Left lung (tissue), 10 donors: ENCODE measurements around the gene EXOSC5. TPM values are rescaled to one million over a fixed set of nuclear protein-coding genes. Genes with fewer than 3 reads are reported as not detected.

ENCODE experiments used
- ATAC-seq: fragments of 200-7000 bp; cut with Tn5 transposase; one replicate; pipeline ENCODE4 v1.9.1; 2020; ENCODE audit warnings: moderate library complexity
- DNase-seq, 4 donors: peaks; one replicate each; pipeline ENCODE4 v3.0.0-alpha.2; 2013 to 2020
- H3K27ac ChIP-seq, 2 donors: fragments of 200-600 bp; sonication (generic) in 1 of 2; one replicate each; pipeline versions ENCODE4 v1.5.0 to v1.8.0; 2020 to 2021
- H3K27me3 ChIP-seq, 2 donors: fragments of 200-600 bp; sonication (generic) in 1 of 2; one replicate each; pipeline versions ENCODE4 v1.5.0 to v1.8.0; 2020 to 2021
- H3K36me3 ChIP-seq, 2 donors: fragments of 200-600 bp; sonication (generic) in 1 of 2; one replicate each; pipeline versions ENCODE4 v1.5.0 to v1.8.0; 2020 to 2021
- H3K4me1 ChIP-seq, 2 donors: fragments of 200-600 bp; one replicate each; pipeline ENCODE4 v1.8.0; 2021
- H3K4me3 ChIP-seq, 2 donors: fragments of 200-600 bp; sonication (generic) in 1 of 2; one replicate each; pipeline versions ENCODE4 v1.5.0 to v1.8.0; 2020 to 2021; ENCODE audit warnings: mild to moderate bottlenecking in 1 of 2
- H3K9me3 ChIP-seq, 2 donors: fragments of 200-600 bp; sonication (generic) in 1 of 2; one replicate each; pipeline versions ENCODE4 v1.5.0 to v1.8.0; 2020 to 2021
- intact Hi-C, 2 donors: fragments of 100-400 bp; cut with DNase I; formaldehyde crosslinking; loops; one replicate each; pipeline versions ENCODE4 v1.11.2 to v1.14.2; 2022
- polyA plus RNA-seq, 6 donors: library from polyadenylated mRNA; unstranded; fragments of 120-200 nt; gene quantifications; one replicate each; pipeline ENCODE4 v1.2.1, GENCODE V29; 2013; ENCODE audit not compliant: insufficient read length in 6 of 6
- total RNA-seq, 2 donors: library from RNA; stranded (reverse); fragmentation: NEBNext Ultra II Directional; extraction: Animal tissue kit (Norgen Biotek cat#: 25700); gene quantifications; one replicate each; pipeline ENCODE4 v1.2.1, GENCODE V29; 2021
- TF ChIP-seq, protein P1 (sequence below), 2 donors: fragments of 200-600 bp; sonication (generic) in 1 of 2; IDR thresholded peaks; one replicate each; pipeline versions ENCODE4 v1.5.0 to v1.8.0; 2021; ENCODE audit warnings: antibody characterized with exemption in 2 of 2
- donor health status: DM: no; HTN: yes; CAD: no.
- donor health status: DM: no; HTN: no; CAD: no.

The EXOSC5 gene
- total and polyA plus RNA-seq, 8 donors: 10.3 to 19.5 (median 15.2) TPM

DNA sequence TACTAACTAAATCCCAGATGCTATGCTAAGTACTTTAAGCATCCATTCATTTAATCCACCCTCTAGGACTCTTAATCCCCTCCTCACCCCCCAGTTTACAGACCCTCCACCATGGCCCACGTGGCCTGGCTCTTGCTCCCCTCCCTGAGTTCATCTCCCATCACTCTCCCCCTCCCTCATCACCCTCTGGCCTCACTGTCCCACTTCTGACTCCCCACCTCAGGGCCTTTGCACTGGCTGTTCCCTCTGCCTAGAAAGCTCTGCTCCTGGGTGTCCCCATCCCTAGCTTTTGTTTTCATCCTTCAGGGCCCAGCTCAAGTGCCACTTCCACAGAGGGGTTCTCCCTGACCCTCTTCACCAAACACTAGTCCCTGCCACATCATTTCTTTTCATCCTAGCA lies 37.4 kb downstream of the EXOSC5 start:
- no peak for ATAC-seq
- H3K9me3 ChIP-seq: no peaks in the 10 kb centered on the region
- no peak overlapping the region for H3K27ac ChIP-seq
- TF ChIP-seq, protein P1, sequence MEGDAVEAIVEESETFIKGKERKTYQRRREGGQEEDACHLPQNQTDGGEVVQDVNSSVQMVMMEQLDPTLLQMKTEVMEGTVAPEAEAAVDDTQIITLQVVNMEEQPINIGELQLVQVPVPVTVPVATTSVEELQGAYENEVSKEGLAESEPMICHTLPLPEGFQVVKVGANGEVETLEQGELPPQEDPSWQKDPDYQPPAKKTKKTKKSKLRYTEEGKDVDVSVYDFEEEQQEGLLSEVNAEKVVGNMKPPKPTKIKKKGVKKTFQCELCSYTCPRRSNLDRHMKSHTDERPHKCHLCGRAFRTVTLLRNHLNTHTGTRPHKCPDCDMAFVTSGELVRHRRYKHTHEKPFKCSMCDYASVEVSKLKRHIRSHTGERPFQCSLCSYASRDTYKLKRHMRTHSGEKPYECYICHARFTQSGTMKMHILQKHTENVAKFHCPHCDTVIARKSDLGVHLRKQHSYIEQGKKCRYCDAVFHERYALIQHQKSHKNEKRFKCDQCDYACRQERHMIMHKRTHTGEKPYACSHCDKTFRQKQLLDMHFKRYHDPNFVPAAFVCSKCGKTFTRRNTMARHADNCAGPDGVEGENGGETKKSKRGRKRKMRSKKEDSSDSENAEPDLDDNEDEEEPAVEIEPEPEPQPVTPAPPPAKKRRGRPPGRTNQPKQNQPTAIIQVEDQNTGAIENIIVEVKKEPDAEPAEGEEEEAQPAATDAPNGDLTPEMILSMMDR (IDR thresholded peaks at IDR 0.05): no peak
- no peak for DNase-seq
- H3K4me1 ChIP-seq: peaks cover 7 to 59% of the 10 kb centered on the region in 2 donors
- H3K36me3 ChIP-seq: no peaks in the 10 kb centered on the region
- no peak overlapping the region for H3K4me3 ChIP-seq
- no peaks in the 10 kb centered on the region for H3K27me3 ChIP-seq
- intact Hi-C loops: no loop called here

DNA sequence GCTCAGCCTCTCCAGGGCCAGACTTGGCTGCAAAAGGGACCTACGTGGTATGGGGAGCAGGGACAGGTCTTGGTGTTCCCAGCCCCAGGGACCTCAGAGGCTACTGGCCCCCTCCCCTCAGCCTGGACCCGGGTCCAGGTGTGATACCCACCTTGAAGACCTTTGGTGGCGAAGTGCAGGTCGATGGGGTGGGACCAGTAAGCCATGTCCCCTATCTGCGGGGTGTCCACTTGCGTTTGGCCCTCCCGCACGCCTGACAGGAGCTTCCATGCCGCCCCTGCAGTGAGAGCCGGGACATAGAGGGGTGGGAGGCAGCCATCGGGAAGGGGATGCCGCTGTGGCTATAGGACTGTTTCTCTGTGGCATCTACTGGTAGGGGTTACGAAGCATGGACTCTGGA lies 39.4 kb downstream of the EXOSC5 start:
- H3K4me3 ChIP-seq: no peak overlapping the region
- H3K4me1 ChIP-seq: peaks cover under 1 to 56% of the 10 kb centered on the region in 2 donors
- DNase-seq: no peak
- H3K27me3 ChIP-seq: no peaks in the 10 kb centered on the region
- no peaks in the 10 kb centered on the region for H3K9me3 ChIP-seq
- ATAC-seq: no peak
- H3K27ac ChIP-seq: peak overlapping the region in 1 of 2 donors; percentile 41
- TF ChIP-seq, protein P1 (IDR thresholded peaks at IDR 0.05): no peak
- no peaks in the 10 kb centered on the region for H3K36me3 ChIP-seq
- intact Hi-C loops: no loop called here

DNA sequence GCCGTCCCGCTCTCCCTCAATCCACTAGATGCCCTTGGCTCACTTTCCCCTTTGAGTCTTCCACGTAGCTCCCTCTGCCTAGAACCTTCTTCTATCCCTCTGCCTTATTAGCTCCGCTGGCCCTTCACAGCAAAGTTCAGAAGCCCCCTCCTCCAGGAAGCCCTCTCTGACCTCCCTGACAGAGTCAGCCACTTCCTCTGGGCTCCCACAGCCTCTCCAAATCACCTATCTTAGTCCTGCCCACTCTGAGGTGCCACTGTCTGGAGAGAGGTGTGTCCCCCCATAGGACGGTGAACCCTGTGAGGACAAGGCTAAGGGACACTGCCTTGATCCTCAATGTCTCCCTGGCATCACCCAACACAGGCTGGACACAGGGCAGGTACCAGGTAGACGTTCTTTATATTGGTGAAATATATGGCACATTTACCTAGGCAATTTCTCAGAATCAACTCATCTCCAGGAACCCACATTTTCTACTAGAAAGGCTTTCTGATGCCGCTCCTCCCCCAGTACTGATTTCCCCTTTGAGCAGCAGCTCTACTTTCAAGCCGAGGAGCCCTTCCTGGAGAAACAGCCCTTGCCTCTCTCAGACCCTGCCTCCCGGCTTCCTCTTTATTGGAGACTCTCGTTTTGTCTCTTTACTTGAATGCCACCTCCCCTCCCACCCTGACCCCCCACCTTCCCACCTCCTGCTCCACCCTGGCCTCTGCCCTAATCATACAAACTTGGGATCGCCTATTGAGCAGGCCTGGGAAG lies 40.0 kb downstream of the EXOSC5 start:
- DNase-seq (no peak), ATAC-seq (no peak)
- Histone ChIP-seq H3K27ac (peak overlapping the region in 1 of 2 donors; percentile 41), H3K9me3 (no peaks in the 10 kb centered on the region), H3K4me3 (no peak overlapping the region), H3K4me1 (peaks cover 0 to 50% of the 10 kb centered on the region in 2 donors), H3K27me3 (no peaks in the 10 kb centered on the region), H3K36me3 (no peaks in the 10 kb centered on the region)
- TF ChIP-seq, protein P1 (IDR thresholded peaks at IDR 0.05): no peak
- intact Hi-C loops: no loop called here

DNA sequence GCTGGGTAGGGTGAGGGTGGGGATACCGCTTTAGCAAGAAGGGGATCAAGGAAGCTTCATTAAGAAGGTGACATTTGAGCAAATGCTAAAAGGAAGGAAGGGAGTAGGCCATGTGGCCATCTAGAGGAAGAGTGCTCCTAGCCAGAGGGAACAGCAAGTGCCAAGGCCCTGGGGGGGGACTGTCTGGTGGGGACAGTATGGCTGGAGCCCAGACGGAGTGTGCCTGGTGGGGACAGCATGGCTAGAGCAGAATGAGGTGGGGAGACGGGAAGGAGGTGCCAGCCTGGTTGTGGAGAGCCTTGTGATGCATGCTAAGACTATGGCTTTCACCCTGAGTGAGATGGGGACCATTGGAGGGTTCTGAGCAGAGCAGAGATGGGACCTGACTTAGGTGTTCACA lies 41.4 kb downstream of the EXOSC5 start:
- ATAC-seq: no peak
- intact Hi-C loops: no loop called here
- Histone ChIP-seq H3K4me3 (no peak overlapping the region), H3K27ac (peak overlapping the region in 1 of 2 donors; percentile 90), H3K27me3 (no peaks in the 10 kb centered on the region), H3K9me3 (no peaks in the 10 kb centered on the region), H3K36me3 (no peaks in the 10 kb centered on the region), H3K4me1 (peaks cover 0 to 53% of the 10 kb centered on the region in 2 donors)
- DNase-seq: no peak
- TF ChIP-seq, protein P1 (IDR thresholded peaks at IDR 0.05): no peak

DNA sequence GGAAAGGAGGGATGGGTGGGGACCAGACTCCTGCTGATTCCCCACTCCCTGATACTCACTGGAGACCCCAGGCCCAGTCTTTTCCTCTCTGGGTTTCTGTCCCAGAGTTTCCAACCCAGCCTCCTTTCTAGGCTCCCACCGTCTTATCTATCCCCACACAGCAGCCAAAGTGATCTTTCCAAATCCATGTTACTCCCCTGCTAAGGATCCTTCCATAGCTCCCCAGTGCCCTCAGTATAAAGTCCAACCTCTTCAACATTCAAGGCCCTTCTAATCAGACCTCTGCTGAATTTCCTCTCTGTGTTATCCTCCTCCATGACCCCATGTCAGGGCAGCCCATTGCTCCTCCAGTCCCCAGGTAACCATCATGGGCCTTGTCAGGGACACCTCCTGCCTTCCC lies 42.1 kb downstream of the EXOSC5 start:
- Histone ChIP-seq H3K9me3 (no peaks in the 10 kb centered on the region), H3K4me1 (peaks cover 0 to 61% of the 10 kb centered on the region in 2 donors), H3K27ac (peak overlapping the region in 1 of 2 donors; percentile 90), H3K4me3 (no peak overlapping the region), H3K27me3 (no peaks in the 10 kb centered on the region), H3K36me3 (no peaks in the 10 kb centered on the region)
- TF ChIP-seq, protein P1 (IDR thresholded peaks at IDR 0.05): no peak
- ATAC-seq: no peak
- no peak for DNase-seq
- intact Hi-C loops: no loop called here
